Measurements from ENCODE around the gene RUVBL1.

Gene RUVBL1

GRCh38 chr3:128064962-128065361 lies 58.6 kb downstream of the RUVBL1 start:
- no peak for DNase-seq

- DNase-seq, result no peak
Observed at GRCh38 chr3:128063865-128064264, 59.7 kb downstream of the RUVBL1 start.

GRCh38 chr3:128062033-128062745 lies 61.4 kb downstream of the RUVBL1 start:
- DNase-seq, result no peak

GRCh38 chr3:128060473-128061381 lies 62.9 kb downstream of the RUVBL1 start:
- no peak for DNase-seq

GRCh38 chr3:128056258-128056657 lies 67.4 kb downstream of the RUVBL1 start:
- DNase-seq, result no peak

GRCh38 chr3:128054367-128054766 lies 69.2 kb downstream of the RUVBL1 start:
- DNase-seq, result no peak

- DNase-seq, result no peak
Observed at GRCh38 chr3:128053614-128054013, 70.0 kb downstream of the RUVBL1 start.

- no peak for DNase-seq
Observed at GRCh38 chr3:128052595-128053351, 70.8 kb downstream of the RUVBL1 start.

- DNase-seq, result peak; percentile 93
Observed at GRCh38 chr3:128051837-128052594, 71.6 kb downstream of the RUVBL1 start, which contains the start of gene SEC61A1. TSS of gene SEC61A1 (plus strand) at chr3:128052437. CDS start at chr3:128052553, 116 bp downstream.

- no peak for DNase-seq
Observed at GRCh38 chr3:128051459-128051836, 72.2 kb downstream of the RUVBL1 start.

GRCh38 chr3:128050597-128050996 lies 73.0 kb downstream of the RUVBL1 start:
- DNase-seq, result no peak

GRCh38 chr3:128041344-128041743 lies 82.3 kb downstream of the RUVBL1 start:
- DNase-seq, result no peak

GRCh38 chr3:128040660-128041059 lies 83.0 kb downstream of the RUVBL1 start:
- DNase-seq, result no peak

GRCh38 chr3:128040041-128040440 lies 83.6 kb downstream of the RUVBL1 start:
- no peak for DNase-seq

GRCh38 chr3:128036119-128036518 lies 87.5 kb downstream of the RUVBL1 start:
- DNase-seq, result no peak

- no peak for DNase-seq
Observed at GRCh38 chr3:128033102-128033501, 90.5 kb downstream of the RUVBL1 start.
